ENCODE data around the gene KLRF1. TPM values are rescaled to one million over a fixed set of nuclear protein-coding genes. Genes with fewer than 3 reads are reported as not detected.

KLRF1 gene
- total and polyA plus RNA-seq, 2 experiments from 2014 or later = 0.50 TPM; not detected in 1

DNA sequence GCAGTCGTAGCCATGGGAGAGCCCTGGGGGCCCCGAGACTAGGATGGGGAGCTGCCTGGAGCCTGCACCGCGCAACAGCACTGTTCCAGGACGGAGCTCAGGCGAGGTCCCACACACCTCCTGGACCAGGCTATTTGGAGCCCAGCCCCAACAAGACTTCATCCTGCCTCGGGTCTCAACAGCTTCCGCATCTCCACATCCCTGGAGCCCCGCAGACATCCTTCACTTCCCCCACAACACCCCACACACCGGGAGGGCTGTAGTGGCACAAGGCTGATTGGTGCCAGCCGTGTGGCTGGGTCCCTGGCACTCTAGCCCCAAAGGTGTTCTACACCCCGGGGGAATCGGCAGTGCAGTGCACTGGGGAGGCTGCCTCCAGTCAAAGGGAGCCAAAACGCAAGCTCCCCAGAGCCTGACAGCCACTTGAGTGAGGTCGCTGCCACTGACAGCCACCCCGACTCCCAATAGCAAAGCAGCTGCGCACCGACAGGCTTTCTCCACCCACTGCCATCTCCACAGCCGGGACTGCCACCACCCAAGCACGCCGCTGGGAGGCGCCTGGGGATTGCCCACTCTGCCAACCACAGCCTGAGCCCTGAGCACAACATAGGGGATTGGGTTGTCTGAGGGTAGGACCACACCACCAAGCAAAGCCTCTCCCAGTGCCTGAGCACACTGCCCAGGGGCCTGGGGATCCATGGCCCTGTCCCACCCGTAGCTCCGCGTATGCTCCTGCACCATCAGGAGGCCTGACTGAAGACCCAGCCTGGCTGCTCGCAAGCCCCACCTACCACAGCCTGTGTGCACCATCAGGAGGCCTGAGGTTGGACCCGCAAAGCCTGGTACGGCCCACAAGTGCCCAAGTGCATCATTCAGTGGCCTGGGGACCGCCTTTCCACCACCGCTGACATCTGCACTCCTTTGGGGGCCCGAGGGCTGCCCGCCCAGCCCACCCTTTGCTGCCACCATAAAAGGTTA lies 13.2 kb upstream of the KLRF1 start:
- no peaks in the 10 kb centered on the region for H3K79me2 ChIP-seq (replicated peaks; ENCODE audit: insufficient read depth)
- peak overlapping the region; percentile 61 for H3K4me3 Mint-ChIP-seq
- H3F3A ChIP-seq (replicated peaks; ENCODE audit: low read depth) = no peaks in the 10 kb centered on the region
- H3K4me2 ChIP-seq = peak overlapping the region; percentile 78
- 0 out of 2 replicates have a peak, but pooled peaks have one; percentile 12 for TF ChIP-seq CREB1 (CRISPR knock-in tag; IDR thresholded peaks at IDR 0.05; ENCODE audit: low read depth)
- TF ChIP-seq CTCF (conservative IDR thresholded peaks at IDR 0.05; ENCODE audit: low read depth in 2 of 2) = peak; percentile 88 to 98
- no peak for TF ChIP-seq EZH2phosphoT487 (IDR thresholded peaks at IDR 0.05; ENCODE audit: unreplicated experiment)
- no peaks in the 10 kb centered on the region for H3K27me3 ChIP-seq (ENCODE audit: insufficient read depth)
- H3K4me1 ChIP-seq (ENCODE audit: insufficient read depth) = no peaks in the 10 kb centered on the region
- no peak overlapping the region for H3K27ac ChIP-seq (ENCODE audit: low read depth)
- H3K4me1 Mint-ChIP-seq = peaks cover 10% of the 10 kb centered on the region; the same call in 2 of the 3 replicates
- peak overlapping the region; percentile 97 for H2AFZ ChIP-seq
- no peaks in the 10 kb centered on the region for H3K36me3 Mint-ChIP-seq (ENCODE audit: low read depth)
- H3K4me3 ChIP-seq = peak overlapping the region; percentile 58
- no peaks in the 10 kb centered on the region for H3K36me3 ChIP-seq (ENCODE audit: insufficient read depth)
- ATAC-seq (peak; percentile 98), DNase-seq (ENCODE audit: low spot score) (peak; percentile 85)
- H3K27me3 Mint-ChIP-seq (ENCODE audit: insufficient read depth, low read depth, poor library complexity) = peaks cover 2% of the 10 kb centered on the region
- no peaks in the 10 kb centered on the region for H4K20me1 ChIP-seq (replicated peaks; ENCODE audit: insufficient read depth)
- H3K9me2 ChIP-seq (ENCODE audit: insufficient read depth) = no peaks in the 10 kb centered on the region
- H3K27ac Mint-ChIP-seq = no peak overlapping the region
- H3K9me3 Mint-ChIP-seq = no peaks in the 10 kb centered on the region

GRCh38 chr12:9820281-9820930 lies 6.9 kb upstream of the KLRF1 start:
- ATAC-seq = no peak
- H3K9me3 Mint-ChIP-seq = no peaks in the 10 kb centered on the region
- TF ChIP-seq NANOG (IDR thresholded peaks at IDR 0.05; ENCODE audit: borderline replicate concordance) (no peak), JUNB (IDR thresholded peaks at IDR 0.05; ENCODE audit: unreplicated experiment) (no peak), ZNF331 (CRISPR knock-in tag; IDR thresholded peaks at IDR 0.05; ENCODE audit: low read depth) (no peak), EZH2phosphoT487 (IDR thresholded peaks at IDR 0.05; ENCODE audit: unreplicated experiment) (no peak), ETS1 (IDR thresholded peaks at IDR 0.05) (no peak), STAT1 (IDR thresholded peaks at IDR 0.05; ENCODE audit: unreplicated experiment) (no peak), CTCF (conservative IDR thresholded peaks at IDR 0.05; ENCODE audit: low read depth in 2 of 2) (no peak)

More at GRCh38 chr12:9820281-9820930, 6.9 kb upstream of the KLRF1 start:
- H3K27me3 Mint-ChIP-seq (ENCODE audit: insufficient read depth, low read depth, poor library complexity) = no peaks in the 10 kb centered on the region
- H3K4me1 Mint-ChIP-seq = no peaks in the 10 kb centered on the region
- DNase-seq (ENCODE audit: low spot score) = no peak
- Histone ChIP-seq H3K27ac (ENCODE audit: low read depth) (no peak overlapping the region), H3K27me3 (ENCODE audit: insufficient read depth) (no peaks in the 10 kb centered on the region), H3K9me2 (ENCODE audit: insufficient read depth) (peaks cover 9% of the 10 kb centered on the region; the same call in 1 of the 2 replicates), H3K79me2 (replicated peaks; ENCODE audit: insufficient read depth) (no peaks in the 10 kb centered on the region), H3K4me3 (no peak overlapping the region), H4K20me1 (replicated peaks; ENCODE audit: insufficient read depth) (no peaks in the 10 kb centered on the region), H2AFZ (no peak overlapping the region), H3K36me3 (ENCODE audit: insufficient read depth) (no peaks in the 10 kb centered on the region), H3K4me2 (no peak overlapping the region), H3K4me1 (ENCODE audit: insufficient read depth) (no peaks in the 10 kb centered on the region), H3F3A (replicated peaks; ENCODE audit: low read depth) (no peaks in the 10 kb centered on the region)
- no peak overlapping the region for H3K4me3 Mint-ChIP-seq
- no peaks in the 10 kb centered on the region; the same call in 2 of the 3 replicates for H3K36me3 Mint-ChIP-seq (ENCODE audit: low read depth)
- no peak overlapping the region for H3K27ac Mint-ChIP-seq

All from GM23338 (cell line).